IPS DF 19.7 (cell line): ENCODE results near the gene KAT2B.

ENCODE experiments used
- DNase-seq: peaks from one replicate; pipeline ENCODE4 v3.0.0-alpha.2; 2013; ENCODE audit warnings: low read depth, low spot score

KAT2B gene

GRCh38 chr3:20064796-20065564 is 24.7 kb downstream of the KAT2B start:
- DNase-seq, result no peak

GRCh38 chr3:20066079-20066478 is 25.8 kb downstream of the KAT2B start:
- no peak for DNase-seq

GRCh38 chr3:20066850-20067617 is 26.8 kb downstream of the KAT2B start:
- DNase-seq, result no peak

GRCh38 chr3:20068512-20069177 is 28.4 kb downstream of the KAT2B start:
- no peak for DNase-seq

GRCh38 chr3:20069178-20069532 is 28.9 kb downstream of the KAT2B start:
- peak; percentile 45 for DNase-seq

GRCh38 chr3:20071175-20071574 is 30.9 kb downstream of the KAT2B start:
- DNase-seq, result no peak

GRCh38 chr3:20072422-20072821 is 32.2 kb downstream of the KAT2B start:
- DNase-seq, result no peak

- DNase-seq, result no peak
Observed at GRCh38 chr3:20073068-20073467, 32.8 kb downstream of the KAT2B start.

- DNase-seq, result no peak
Observed at GRCh38 chr3:20073683-20074082, 33.4 kb downstream of the KAT2B start.

- no peak for DNase-seq
Observed at GRCh38 chr3:20074226-20075063, 34.2 kb downstream of the KAT2B start.

GRCh38 chr3:20075197-20075596 is 35.0 kb downstream of the KAT2B start:
- DNase-seq, result no peak

GRCh38 chr3:20076296-20076997 is 36.2 kb downstream of the KAT2B start:
- no peak for DNase-seq

- DNase-seq, result no peak
Observed at GRCh38 chr3:20077068-20077467, 36.8 kb downstream of the KAT2B start.

- DNase-seq, result no peak
Observed at GRCh38 chr3:20078194-20078714, 38.0 kb downstream of the KAT2B start.

GRCh38 chr3:20079621-20080020 is 39.4 kb downstream of the KAT2B start:
- DNase-seq, result no peak

GRCh38 chr3:20080956-20081554 is 40.8 kb downstream of the KAT2B start:
- no peak for DNase-seq

- no peak for DNase-seq
Observed at GRCh38 chr3:20083253-20083652, 43.0 kb downstream of the KAT2B start.

- no peak for DNase-seq
Observed at GRCh38 chr3:20083953-20084352, 43.7 kb downstream of the KAT2B start.

- no peak for DNase-seq
Observed at GRCh38 chr3:20091331-20092047, 51.2 kb downstream of the KAT2B start.

- no peak for DNase-seq
Observed at GRCh38 chr3:20095470-20095869, 55.2 kb downstream of the KAT2B start.
